ENCODE results near the gene CACNA1C. TPM values are rescaled to one million over a fixed set of nuclear protein-coding genes. Genes with fewer than 3 reads are reported as not detected.

The CACNA1C gene
- total RNA-seq, 2 donors from 2014 or later, result 70.0 to 127 TPM

GRCh38 chr12:2397356-2398045 is 344.7 kb downstream of the CACNA1C start:
- DNase-seq (ENCODE audit: low spot score), result no peak
- peaks cover 12 to 44% of the 10 kb centered on the region in 2 donors for H3K4me1 ChIP-seq (ENCODE audit: control insufficient read depth in 1 of 2, low read depth in 2 of 2)

GRCh38 chr12:2401040-2401439 is 348.3 kb downstream of the CACNA1C start:
- Histone ChIP-seq H3K27ac (no peak overlapping the region), H3K27me3 (replicated peaks; ENCODE audit: insufficient read depth) (no peaks in the 10 kb centered on the region), H3K36me3 (no peaks in the 10 kb centered on the region), H3K4me3 (no peak overlapping the region), H3K9me3 (no peaks in the 10 kb centered on the region), H3K4me1 (ENCODE audit: control insufficient read depth in 1 of 2, low read depth in 2 of 2) (peaks cover 12 to 30% of the 10 kb centered on the region in 2 donors)
- ATAC-seq (ENCODE audit: insufficient number of reproducible peaks, low FRiP score, low read depth), result no peak
- no peak for TF ChIP-seq CTCF (IDR thresholded peaks at IDR 0.05)
- DNase-seq (ENCODE audit: low spot score), result no peak

More at GRCh38 chr12:2397356-2398045, 344.7 kb downstream of the CACNA1C start:
- TF ChIP-seq CTCF (IDR thresholded peaks at IDR 0.05), result no peak
- Histone ChIP-seq H3K27me3 (replicated peaks; ENCODE audit: insufficient read depth) (no peaks in the 10 kb centered on the region), H3K36me3 (no peaks in the 10 kb centered on the region), H3K27ac (peak overlapping the region; percentile 38 to 56), H3K9me3 (no peaks in the 10 kb centered on the region), H3K4me3 (no peak overlapping the region)
- ATAC-seq (ENCODE audit: insufficient number of reproducible peaks, low FRiP score, low read depth), result no peak

- no peaks in the 10 kb centered on the region for H3K9me3 ChIP-seq
- TF ChIP-seq CTCF (IDR thresholded peaks at IDR 0.05), result no peak
- no peak for ATAC-seq (ENCODE audit: insufficient number of reproducible peaks, low FRiP score, low read depth)
Observed at GRCh38 chr12:2402073-2402579, 349.3 kb downstream of the CACNA1C start.

GRCh38 chr12:2403221-2403976 is 350.6 kb downstream of the CACNA1C start:
- no peak overlapping the region for H3K27ac ChIP-seq
- ATAC-seq (ENCODE audit: insufficient number of reproducible peaks, low FRiP score, low read depth) (no peak), DNase-seq (ENCODE audit: low spot score) (no peak)
- TF ChIP-seq CTCF (IDR thresholded peaks at IDR 0.05), result no peak
- no peaks in the 10 kb centered on the region for H3K9me3 ChIP-seq
- no peaks in the 10 kb centered on the region for H3K36me3 ChIP-seq
- H3K4me3 ChIP-seq, result no peak overlapping the region
- H3K27me3 ChIP-seq (replicated peaks; ENCODE audit: insufficient read depth), result no peaks in the 10 kb centered on the region
- peaks cover 0 to 7% of the 10 kb centered on the region in 2 donors for H3K4me1 ChIP-seq (ENCODE audit: control insufficient read depth in 1 of 2, low read depth in 2 of 2)

More at GRCh38 chr12:2402073-2402579, 349.3 kb downstream of the CACNA1C start:
- Histone ChIP-seq H3K27me3 (replicated peaks; ENCODE audit: insufficient read depth) (no peaks in the 10 kb centered on the region), H3K4me1 (ENCODE audit: control insufficient read depth in 1 of 2, low read depth in 2 of 2) (peaks cover 6 to 19% of the 10 kb centered on the region in 2 donors), H3K36me3 (no peaks in the 10 kb centered on the region), H3K27ac (no peak overlapping the region), H3K4me3 (no peak overlapping the region)
- DNase-seq (ENCODE audit: low spot score), result no peak

GRCh38 chr12:2405039-2405438 is 352.3 kb downstream of the CACNA1C start:
- ATAC-seq (ENCODE audit: insufficient number of reproducible peaks, low FRiP score, low read depth) (no peak), DNase-seq (ENCODE audit: low spot score) (no peak)
- no peak overlapping the region for H3K27ac ChIP-seq
- no peak overlapping the region for H3K4me3 ChIP-seq
- H3K4me1 ChIP-seq (ENCODE audit: control insufficient read depth in 1 of 2, low read depth in 2 of 2), result no peaks in the 10 kb centered on the region
- no peaks in the 10 kb centered on the region for H3K9me3 ChIP-seq
- H3K36me3 ChIP-seq, result no peaks in the 10 kb centered on the region
- no peak for TF ChIP-seq CTCF (IDR thresholded peaks at IDR 0.05)
- no peaks in the 10 kb centered on the region for H3K27me3 ChIP-seq (replicated peaks; ENCODE audit: insufficient read depth)

All from thoracic aorta (tissue), 2 donors.